WTC11 (cell line): ENCODE results near the gene MTREX. TPM values are rescaled to one million over a fixed set of nuclear protein-coding genes. Genes with fewer than 3 reads are reported as not detected.

Source experiments
- ATAC-seq: fragments of 200-7000 bp; cut with Tn5 transposase; 2 replicates; pipeline ENCODE4 v1.10.0; 2021; ENCODE audit warnings: mild to moderate bottlenecking, moderate library complexity
- CTCF ChIA-PET: fragments of 300-600 bp; sonication (Branson Sonifier 250); formaldehyde crosslinking; loops from one replicate; lab custom pipeline; 2021; ENCODE audit warnings: antibody characterized with exemption; lab: Charles Lee
- POLR2A ChIA-PET: fragments of 350-600 bp; sonication (Branson Sonifier 250); formaldehyde crosslinking; loops from one replicate; lab custom pipeline; 2021; ENCODE audit warnings: antibody characterized with exemption; lab: Charles Lee
- DNase-seq: peaks from one replicate; pipeline ENCODE4 v3.0.0; 2021; ENCODE audit warnings: low spot score
- H3K27ac Mint-ChIP-seq: 2 replicates; pipeline ENCODE4 v1.8.0; 2021; ENCODE audit warnings: mixed read lengths
- H3K27me3 Mint-ChIP-seq: 2 replicates; pipeline ENCODE4 v1.8.0; 2021; ENCODE audit warnings: low read depth, mild to moderate bottlenecking, moderate library complexity, mixed read lengths
- H3K36me3 Mint-ChIP-seq: 2 replicates; pipeline ENCODE4 v1.8.0; 2021; ENCODE audit warnings: mixed read lengths
- H3K4me1 Mint-ChIP-seq: 2 replicates; pipeline ENCODE4 v1.8.0; 2022; ENCODE audit warnings: mixed read lengths
- H3K4me3 Mint-ChIP-seq: 2 replicates; pipeline ENCODE4 v1.8.0; 2021; ENCODE audit warnings: mild to moderate bottlenecking, moderate library complexity, mixed read lengths
- H3K9me3 Mint-ChIP-seq: 2 replicates; pipeline ENCODE4 v1.8.0; 2021; ENCODE audit warnings: mixed read lengths
- CREB1 ChIP-seq: sonication (generic); formaldehyde crosslinking; IDR thresholded peaks from 2 replicates; pipeline ENCODE4 v1.8.0; 2023; ENCODE audit warnings: mild to moderate bottlenecking, missing genetic modification reagents
- ESRRA ChIP-seq: sonication (generic); formaldehyde crosslinking; IDR thresholded peaks from 2 replicates; pipeline ENCODE4 v1.8.1; 2022; ENCODE audit warnings: mild to moderate bottlenecking, missing genetic modification reagents, borderline replicate concordance
- FOXJ3 ChIP-seq: sonication (generic); formaldehyde crosslinking; IDR thresholded peaks from 2 replicates; pipeline ENCODE4 v1.9.0; 2021; ENCODE audit warnings: missing genetic modification reagents, mild to moderate bottlenecking, borderline replicate concordance
- GABPB1 ChIP-seq: sonication (generic); formaldehyde crosslinking; IDR thresholded peaks from 2 replicates; pipeline ENCODE4 v1.8.1; 2023; ENCODE audit warnings: mild to moderate bottlenecking, missing genetic modification reagents
- HMGA2 ChIP-seq: fragments of 250-450 bp; sonication (Bioruptor Pico); IDR thresholded peaks from 2 replicates; pipeline ENCODE4 v1.4.0; 2021; ENCODE audit warnings: mild to moderate bottlenecking, moderate library complexity
- IRF2 ChIP-seq: sonication (generic); formaldehyde crosslinking; IDR thresholded peaks from 2 replicates; pipeline ENCODE4 v1.8.0; 2022; ENCODE audit warnings: low read depth, missing genetic modification reagents, borderline replicate concordance
- JUN ChIP-seq: sonication (generic); formaldehyde crosslinking; IDR thresholded peaks from 2 replicates; pipeline ENCODE4 v1.8.0; 2023; ENCODE audit warnings: mild to moderate bottlenecking, missing genetic modification reagents
- NFE2L1 ChIP-seq: sonication (generic); formaldehyde crosslinking; IDR thresholded peaks from 2 replicates; pipeline ENCODE4 v1.8.1; 2023; ENCODE audit warnings: missing genetic modification reagents
- SMAD4 ChIP-seq: sonication (generic); formaldehyde crosslinking; IDR thresholded peaks from 2 replicates; pipeline ENCODE4 v1.8.0; 2022; ENCODE audit warnings: mild to moderate bottlenecking, missing genetic modification reagents
- TCF7 ChIP-seq: sonication (generic); formaldehyde crosslinking; IDR thresholded peaks from 2 replicates; pipeline ENCODE4 v1.8.0; 2022; ENCODE audit warnings: mild to moderate bottlenecking, low read depth, missing genetic modification reagents, moderate library complexity
- TEAD4 ChIP-seq: sonication (generic); formaldehyde crosslinking; IDR thresholded peaks from 2 replicates; pipeline ENCODE4 v1.8.0; 2022; ENCODE audit warnings: mild to moderate bottlenecking, missing genetic modification reagents
- ZNF317 ChIP-seq: sonication (generic); formaldehyde crosslinking; IDR thresholded peaks from 2 replicates; pipeline ENCODE4 v1.8.1; 2023; ENCODE audit warnings: low read depth, mild to moderate bottlenecking, moderate library complexity, missing genetic modification reagents, borderline replicate concordance
- ZNF416 ChIP-seq: fragments of 250-450 bp; sonication (Bioruptor Pico); IDR thresholded peaks from 2 replicates; pipeline ENCODE4 v1.9.0; 2021; ENCODE audit warnings: mild to moderate bottlenecking, inconsistent platforms
- total RNA-seq: library from RNA; stranded (reverse); gene quantifications from 3 replicates; pipeline ENCODE4 v1.2.3, GENCODE V29; 2021
- TF ChIP-seq, protein P1 (sequence below): fragments of 200-600 bp; IDR thresholded peaks from 2 replicates; pipeline ENCODE4 v1.8.0; 2022; ENCODE audit warnings: antibody characterized with exemption
- TF ChIP-seq, protein P2 (sequence below): sonication (generic); formaldehyde crosslinking; IDR thresholded peaks from 2 replicates; pipeline ENCODE4 v1.8.0; 2022; ENCODE audit warnings: mild to moderate bottlenecking, missing genetic modification reagents
- TF ChIP-seq, protein P3 (sequence below): fragments of 250-450 bp; sonication (Bioruptor Pico); IDR thresholded peaks from 2 replicates; pipeline ENCODE4 v1.9.0; 2021; ENCODE audit warnings: moderate library complexity, mild to moderate bottlenecking, inconsistent platforms, borderline replicate concordance
- TF ChIP-seq, protein P4 (sequence below): fragments of 250-450 bp; sonication (Bioruptor Pico); IDR thresholded peaks from 2 replicates; pipeline ENCODE4 v1.9.0; 2021; ENCODE audit warnings: mild to moderate bottlenecking, borderline replicate concordance
- TF ChIP-seq, protein P5 (sequence below): sonication (generic); formaldehyde crosslinking; conservative IDR thresholded peaks from 2 replicates; pipeline ENCODE4 v1.8.1; 2022; ENCODE audit warnings: mild to moderate bottlenecking, missing genetic modification reagents
- TF ChIP-seq, protein P6 (sequence below): fragments of 250-450 bp; sonication (Bioruptor Pico); conservative IDR thresholded peaks from 2 replicates; pipeline ENCODE4 v1.9.0; 2021; ENCODE audit warnings: mild to moderate bottlenecking

Gene MTREX
- total RNA-seq, 1 experiment from 2014 or later = 110 TPM

DNA sequence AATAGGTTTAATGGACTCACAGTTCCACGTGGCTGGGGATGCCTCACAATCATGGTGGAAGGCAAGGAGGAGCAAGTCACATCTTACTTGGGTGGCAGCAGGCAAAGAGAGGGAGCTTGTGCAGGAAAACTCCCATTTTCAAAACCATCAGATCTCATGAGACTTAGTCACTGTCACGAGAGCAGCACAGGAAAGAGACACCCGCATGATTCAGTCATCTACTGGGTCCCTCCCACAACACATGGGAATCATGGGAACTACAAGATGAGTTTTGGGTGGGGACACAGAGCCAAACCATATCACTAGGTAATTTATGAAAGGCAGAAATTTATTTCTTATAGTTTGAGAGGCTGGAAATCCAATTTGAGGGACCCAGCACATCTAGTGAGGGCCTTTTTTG is 40.0 kb downstream of the MTREX start:
- H3K4me1 Mint-ChIP-seq = no peaks in the 10 kb centered on the region
- no peak overlapping the region for H3K4me3 Mint-ChIP-seq
- no peaks in the 10 kb centered on the region for H3K9me3 Mint-ChIP-seq
- TF ChIP-seq IRF2 (CRISPR knock-in tag) = no peak
- TF ChIP-seq CREB1 (CRISPR knock-in tag) = no peak
- TF ChIP-seq HMGA2 = no peak
- TF ChIP-seq, protein P1, sequence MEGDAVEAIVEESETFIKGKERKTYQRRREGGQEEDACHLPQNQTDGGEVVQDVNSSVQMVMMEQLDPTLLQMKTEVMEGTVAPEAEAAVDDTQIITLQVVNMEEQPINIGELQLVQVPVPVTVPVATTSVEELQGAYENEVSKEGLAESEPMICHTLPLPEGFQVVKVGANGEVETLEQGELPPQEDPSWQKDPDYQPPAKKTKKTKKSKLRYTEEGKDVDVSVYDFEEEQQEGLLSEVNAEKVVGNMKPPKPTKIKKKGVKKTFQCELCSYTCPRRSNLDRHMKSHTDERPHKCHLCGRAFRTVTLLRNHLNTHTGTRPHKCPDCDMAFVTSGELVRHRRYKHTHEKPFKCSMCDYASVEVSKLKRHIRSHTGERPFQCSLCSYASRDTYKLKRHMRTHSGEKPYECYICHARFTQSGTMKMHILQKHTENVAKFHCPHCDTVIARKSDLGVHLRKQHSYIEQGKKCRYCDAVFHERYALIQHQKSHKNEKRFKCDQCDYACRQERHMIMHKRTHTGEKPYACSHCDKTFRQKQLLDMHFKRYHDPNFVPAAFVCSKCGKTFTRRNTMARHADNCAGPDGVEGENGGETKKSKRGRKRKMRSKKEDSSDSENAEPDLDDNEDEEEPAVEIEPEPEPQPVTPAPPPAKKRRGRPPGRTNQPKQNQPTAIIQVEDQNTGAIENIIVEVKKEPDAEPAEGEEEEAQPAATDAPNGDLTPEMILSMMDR = no peak
- no peak for TF ChIP-seq NFE2L1 (CRISPR knock-in tag)
- TF ChIP-seq FOXJ3 (CRISPR knock-in tag) = no peak
- TF ChIP-seq, protein P2, sequence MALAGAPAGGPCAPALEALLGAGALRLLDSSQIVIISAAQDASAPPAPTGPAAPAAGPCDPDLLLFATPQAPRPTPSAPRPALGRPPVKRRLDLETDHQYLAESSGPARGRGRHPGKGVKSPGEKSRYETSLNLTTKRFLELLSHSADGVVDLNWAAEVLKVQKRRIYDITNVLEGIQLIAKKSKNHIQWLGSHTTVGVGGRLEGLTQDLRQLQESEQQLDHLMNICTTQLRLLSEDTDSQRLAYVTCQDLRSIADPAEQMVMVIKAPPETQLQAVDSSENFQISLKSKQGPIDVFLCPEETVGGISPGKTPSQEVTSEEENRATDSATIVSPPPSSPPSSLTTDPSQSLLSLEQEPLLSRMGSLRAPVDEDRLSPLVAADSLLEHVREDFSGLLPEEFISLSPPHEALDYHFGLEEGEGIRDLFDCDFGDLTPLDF (CRISPR knock-in tag) = no peak
- TF ChIP-seq ZNF416 (CRISPR knock-in tag) = no peak
- no peak for TF ChIP-seq JUN (CRISPR knock-in tag)
- TF ChIP-seq TEAD4 (CRISPR knock-in tag) = no peak
- no peak for TF ChIP-seq ZNF317 (CRISPR knock-in tag)
- TF ChIP-seq, protein P3, sequence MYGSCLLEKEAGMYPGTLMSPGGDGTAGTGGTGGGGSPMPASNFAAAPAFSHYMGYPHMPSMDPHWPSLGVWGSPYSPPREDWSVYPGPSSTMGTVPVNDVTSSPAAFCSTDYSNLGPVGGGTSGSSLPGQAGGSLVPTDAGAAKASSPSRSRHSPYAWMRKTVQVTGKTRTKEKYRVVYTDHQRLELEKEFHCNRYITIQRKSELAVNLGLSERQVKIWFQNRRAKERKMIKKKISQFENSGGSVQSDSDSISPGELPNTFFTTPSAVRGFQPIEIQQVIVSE = no peak
- no peak for TF ChIP-seq TCF7
- TF ChIP-seq, protein P4, sequence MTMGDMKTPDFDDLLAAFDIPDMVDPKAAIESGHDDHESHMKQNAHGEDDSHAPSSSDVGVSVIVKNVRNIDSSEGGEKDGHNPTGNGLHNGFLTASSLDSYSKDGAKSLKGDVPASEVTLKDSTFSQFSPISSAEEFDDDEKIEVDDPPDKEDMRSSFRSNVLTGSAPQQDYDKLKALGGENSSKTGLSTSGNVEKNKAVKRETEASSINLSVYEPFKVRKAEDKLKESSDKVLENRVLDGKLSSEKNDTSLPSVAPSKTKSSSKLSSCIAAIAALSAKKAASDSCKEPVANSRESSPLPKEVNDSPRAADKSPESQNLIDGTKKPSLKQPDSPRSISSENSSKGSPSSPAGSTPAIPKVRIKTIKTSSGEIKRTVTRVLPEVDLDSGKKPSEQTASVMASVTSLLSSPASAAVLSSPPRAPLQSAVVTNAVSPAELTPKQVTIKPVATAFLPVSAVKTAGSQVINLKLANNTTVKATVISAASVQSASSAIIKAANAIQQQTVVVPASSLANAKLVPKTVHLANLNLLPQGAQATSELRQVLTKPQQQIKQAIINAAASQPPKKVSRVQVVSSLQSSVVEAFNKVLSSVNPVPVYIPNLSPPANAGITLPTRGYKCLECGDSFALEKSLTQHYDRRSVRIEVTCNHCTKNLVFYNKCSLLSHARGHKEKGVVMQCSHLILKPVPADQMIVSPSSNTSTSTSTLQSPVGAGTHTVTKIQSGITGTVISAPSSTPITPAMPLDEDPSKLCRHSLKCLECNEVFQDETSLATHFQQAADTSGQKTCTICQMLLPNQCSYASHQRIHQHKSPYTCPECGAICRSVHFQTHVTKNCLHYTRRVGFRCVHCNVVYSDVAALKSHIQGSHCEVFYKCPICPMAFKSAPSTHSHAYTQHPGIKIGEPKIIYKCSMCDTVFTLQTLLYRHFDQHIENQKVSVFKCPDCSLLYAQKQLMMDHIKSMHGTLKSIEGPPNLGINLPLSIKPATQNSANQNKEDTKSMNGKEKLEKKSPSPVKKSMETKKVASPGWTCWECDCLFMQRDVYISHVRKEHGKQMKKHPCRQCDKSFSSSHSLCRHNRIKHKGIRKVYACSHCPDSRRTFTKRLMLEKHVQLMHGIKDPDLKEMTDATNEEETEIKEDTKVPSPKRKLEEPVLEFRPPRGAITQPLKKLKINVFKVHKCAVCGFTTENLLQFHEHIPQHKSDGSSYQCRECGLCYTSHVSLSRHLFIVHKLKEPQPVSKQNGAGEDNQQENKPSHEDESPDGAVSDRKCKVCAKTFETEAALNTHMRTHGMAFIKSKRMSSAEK (CRISPR knock-in tag) = no peak
- TF ChIP-seq SMAD4 (CRISPR knock-in tag) = no peak
- no peak for TF ChIP-seq ESRRA (CRISPR knock-in tag)
- TF ChIP-seq, protein P5, sequence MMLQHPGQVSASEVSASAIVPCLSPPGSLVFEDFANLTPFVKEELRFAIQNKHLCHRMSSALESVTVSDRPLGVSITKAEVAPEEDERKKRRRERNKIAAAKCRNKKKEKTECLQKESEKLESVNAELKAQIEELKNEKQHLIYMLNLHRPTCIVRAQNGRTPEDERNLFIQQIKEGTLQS = no peak
- no peak for TF ChIP-seq GABPB1 (CRISPR knock-in tag)
- TF ChIP-seq, protein P6, sequence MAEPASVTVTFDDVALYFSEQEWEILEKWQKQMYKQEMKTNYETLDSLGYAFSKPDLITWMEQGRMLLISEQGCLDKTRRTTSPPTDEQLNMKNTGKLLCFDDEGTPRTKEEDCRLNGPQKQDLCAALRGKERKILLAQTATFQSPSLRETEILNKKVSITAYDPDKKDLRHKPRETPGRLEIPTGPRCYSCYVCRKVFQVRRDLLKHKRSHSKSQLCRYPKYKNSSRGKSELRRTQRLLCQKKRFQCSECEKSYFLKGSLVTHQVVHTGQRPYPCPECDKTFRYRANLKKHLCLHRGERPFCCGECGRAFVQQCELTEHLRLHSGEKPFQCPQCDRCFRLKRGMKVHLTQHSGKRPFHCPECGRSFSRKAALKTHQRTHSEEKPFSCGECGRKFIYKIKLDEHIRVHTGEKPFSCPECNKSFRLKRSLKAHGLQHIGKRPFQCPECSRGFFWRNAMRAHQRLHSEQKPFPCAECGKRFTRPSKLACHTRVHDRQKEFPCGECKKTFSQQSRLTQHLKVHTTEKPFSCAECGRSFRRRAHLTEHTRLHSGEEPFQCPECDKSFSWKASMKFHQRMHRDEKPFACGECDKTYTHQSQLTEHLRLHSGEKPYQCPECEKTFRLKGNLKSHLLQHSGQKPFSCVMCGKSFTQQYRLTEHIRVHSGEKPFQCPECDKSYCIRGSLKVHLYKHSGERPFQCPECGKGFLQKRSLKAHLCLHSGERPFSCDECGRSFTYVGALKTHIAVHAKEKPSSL (CRISPR knock-in tag) = no peak
- H3K27me3 Mint-ChIP-seq = no peaks in the 10 kb centered on the region
- peak overlapping the region; percentile 68; the same call in 1 of the 2 replicates for H3K27ac Mint-ChIP-seq
- no peak for DNase-seq
- ChIA-PET POLR2A (no interaction called here), CTCF (no interaction called here)
- peaks cover 75% of the 10 kb centered on the region for H3K36me3 Mint-ChIP-seq
- no peak for ATAC-seq
